Stomach (tissue), 9 donors: ENCODE results near the gene FREM3. TPM values are rescaled to one million over a fixed set of nuclear protein-coding genes. Genes with fewer than 3 reads are reported as not detected.
A peak's percentile ranks its signal among the peaks of the same experiment; 100 is the strongest.
"Not testable (repeated sequence)": the region's sequence is repeated elsewhere in the genome, so short reads cannot be mapped to it uniquely, and the experiment has no call there.

Experiments used
- DNase-seq, 2 donors: peaks; one replicate each; pipeline versions ENCODE4 v3.0.0 to v3.0.0-alpha.2; 2013 to 2019
- H3K27ac ChIP-seq, 5 donors: fragments of 200-600 bp in 4 of 5; sonication (generic) in 4 of 5; one replicate each; pipeline ENCODE4 v1.5.1; 2013 to 2019; ENCODE audit warnings: mild to moderate bottlenecking in 1 of 5, moderate library complexity in 1 of 5
- H3K27me3 ChIP-seq, 3 donors: fragments of 200-600 bp; sonication (generic); one replicate each; pipeline ENCODE4 v1.5.1; 2017 to 2019; ENCODE audit warnings: mixed run types in 1 of 3
- H3K36me3 ChIP-seq, 4 donors: fragments of 200-600 bp; sonication (generic); 1 replicate in 3 of 4; 2 replicates in 1 of 4; pipeline ENCODE4 v1.5.1; 2016 to 2019
- H3K4me1 ChIP-seq, 4 donors: fragments of 200-600 bp; sonication (generic); one replicate each; pipeline ENCODE4 v1.5.1; 2016 to 2019
- H3K4me3 ChIP-seq, 4 donors: fragments of 200-600 bp; sonication (generic) in 3 of 4; one replicate each; pipeline ENCODE4 v1.5.1; 2016 to 2019; ENCODE audit warnings: mild to moderate bottlenecking in 1 of 4
- H3K9me3 ChIP-seq, 4 donors: fragments of 200-600 bp; sonication (generic); one replicate each; pipeline ENCODE4 v1.5.1; 2016 to 2019
- EP300 ChIP-seq: sonication (generic); formaldehyde crosslinking; IDR thresholded peaks from one replicate; pipeline ENCODE4 v1.6.1; 2017; ENCODE audit warnings: antibody characterized with exemption
- POLR2A ChIP-seq, 4 donors: fragments of 450-650 bp; IDR thresholded peaks; one replicate each; pipeline ENCODE4 v1.6.1; 2016; ENCODE audit warnings: antibody characterized with exemption in 4 of 4, control low read depth in 2 of 4, mild to moderate bottlenecking in 1 of 4, moderate library complexity in 1 of 4
- POLR2AphosphoS5 ChIP-seq, 3 donors: sonication (generic); formaldehyde crosslinking; IDR thresholded peaks; one replicate each; pipeline ENCODE4 v1.6.1; 2016; ENCODE audit warnings: antibody characterized with exemption in 3 of 3
- WGBS, 5 donors: extraction: QIAGEN DNeasy Blood & Tissue Kit in 3 of 5; methylation state at CpG; one replicate each; pipeline versions ENCODE4 v1.1.5 to v1.1.7; 2013 to 2018; 5-methylcytosine and 5-hydroxymethylcytosine counted together
- intact Hi-C: fragments of 100-400 bp; cut with DNase I; formaldehyde crosslinking; loops from one replicate; pipeline ENCODE4 v1.15.1; 2023; ENCODE audit warnings: low total_unique reads
- polyA plus RNA-seq, 3 donors: library from polyadenylated mRNA; stranded (reverse); fragments of 200-250 nt; gene quantifications; one replicate each; pipeline ENCODE4 v1.2.3, GENCODE V29; 2013
- total RNA-seq, 5 donors: library from RNA; depleted of rRNA; stranded (reverse); fragments of >200 nt; gene quantifications; one replicate each; pipeline versions ENCODE4 v1.1.0 to v1.2.3, GENCODE V29; 2014 to 2016
- TF ChIP-seq, protein P1 (sequence below), 7 experiments: fragments of 450-650 bp in 4 of 7; fragments of 200-600 bp in 3 of 7; sonication (generic) in 3 of 7; IDR thresholded peaks; one replicate each; pipeline ENCODE4 v1.5.1; 2016 to 2019; ENCODE audit warnings: antibody characterized with exemption in 7 of 7, control low read depth in 2 of 7, mild to moderate bottlenecking in 1 of 7
- donor health status: healthy with polysubstance abuse.
- donor health status: Bipolar disorder and iron deficiency.
- donor health status: healthy.

The FREM3 gene
- total and polyA plus RNA-seq, 8 donors, result 0.03 to 0.18 TPM; not detected in 6

- Histone ChIP-seq H3K36me3 (no peaks in the 10 kb centered on the region), H3K4me1 (no peaks in the 10 kb centered on the region), H3K9me3 (peaks cover 0 to 9% (median 0%) of the 10 kb centered on the region in 4 donors), H3K27ac (no peak overlapping the region), H3K4me3 (no peak overlapping the region), H3K27me3 (no peaks in the 10 kb centered on the region)
- no peak for DNase-seq
- intact Hi-C loops, result no loop called here
- TF ChIP-seq, protein P1, sequence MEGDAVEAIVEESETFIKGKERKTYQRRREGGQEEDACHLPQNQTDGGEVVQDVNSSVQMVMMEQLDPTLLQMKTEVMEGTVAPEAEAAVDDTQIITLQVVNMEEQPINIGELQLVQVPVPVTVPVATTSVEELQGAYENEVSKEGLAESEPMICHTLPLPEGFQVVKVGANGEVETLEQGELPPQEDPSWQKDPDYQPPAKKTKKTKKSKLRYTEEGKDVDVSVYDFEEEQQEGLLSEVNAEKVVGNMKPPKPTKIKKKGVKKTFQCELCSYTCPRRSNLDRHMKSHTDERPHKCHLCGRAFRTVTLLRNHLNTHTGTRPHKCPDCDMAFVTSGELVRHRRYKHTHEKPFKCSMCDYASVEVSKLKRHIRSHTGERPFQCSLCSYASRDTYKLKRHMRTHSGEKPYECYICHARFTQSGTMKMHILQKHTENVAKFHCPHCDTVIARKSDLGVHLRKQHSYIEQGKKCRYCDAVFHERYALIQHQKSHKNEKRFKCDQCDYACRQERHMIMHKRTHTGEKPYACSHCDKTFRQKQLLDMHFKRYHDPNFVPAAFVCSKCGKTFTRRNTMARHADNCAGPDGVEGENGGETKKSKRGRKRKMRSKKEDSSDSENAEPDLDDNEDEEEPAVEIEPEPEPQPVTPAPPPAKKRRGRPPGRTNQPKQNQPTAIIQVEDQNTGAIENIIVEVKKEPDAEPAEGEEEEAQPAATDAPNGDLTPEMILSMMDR (IDR thresholded peaks at IDR 0.05), result no peak
- TF ChIP-seq POLR2A (IDR thresholded peaks at IDR 0.05) (no peak), POLR2AphosphoS5 (IDR thresholded peaks at IDR 0.05) (no peak), EP300 (no peak)
- WGBS, 5 donors, result 78 to 90% (median 85%) methylated on average over 2 of the region's 2 CpGs
Measured at GRCh38 chr4:143679434-143679833, 21.0 kb downstream of the FREM3 start.

DNA sequence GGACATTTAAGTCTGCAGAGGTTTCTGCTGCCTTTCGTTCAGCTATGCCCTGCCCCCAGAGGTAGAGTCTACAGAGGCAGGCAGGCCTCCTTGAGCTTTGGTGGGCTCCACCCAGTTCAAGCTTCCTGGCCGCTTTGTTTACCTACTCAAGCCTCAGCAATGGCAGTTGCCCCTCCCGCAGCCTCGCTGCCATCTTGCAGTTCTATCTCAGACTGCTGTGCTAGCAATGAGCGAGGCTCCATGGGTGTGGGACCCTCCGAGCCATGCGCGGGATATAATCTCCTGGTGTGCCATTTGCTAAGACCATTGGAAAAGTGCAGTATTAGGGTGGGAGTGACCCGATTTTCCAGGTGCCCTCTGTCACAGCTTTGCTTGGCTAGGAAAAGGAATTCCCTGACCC lies 26.8 kb downstream of the FREM3 start:
- H3K4me3 ChIP-seq, DNase-seq, H3K4me1 ChIP-seq, H3K9me3 ChIP-seq, H3K27me3 ChIP-seq, intact Hi-C loops, H3K36me3 ChIP-seq, H3K27ac ChIP-seq: not testable (repeated sequence)
- 92 to 98% (median 95%) methylated on average over 9 of the region's 9 CpGs for WGBS, 5 donors

- TF ChIP-seq POLR2A (IDR thresholded peaks at IDR 0.05) (no peak), EP300 (no peak), POLR2AphosphoS5 (IDR thresholded peaks at IDR 0.05) (no peak)
- TF ChIP-seq, protein P1 (IDR thresholded peaks at IDR 0.05), result no peak
- Histone ChIP-seq H3K36me3 (no peaks in the 10 kb centered on the region), H3K9me3 (peaks cover 0 to 8% (median 3%) of the 10 kb centered on the region in 4 donors), H3K4me3 (no peak overlapping the region), H3K4me1 (peaks cover 0 to 30% (median 3%) of the 10 kb centered on the region in 4 donors), H3K27me3 (no peaks in the 10 kb centered on the region), H3K27ac (no peak overlapping the region)
- WGBS, 5 donors, result 88 to 96% (median 93%) methylated on average over 9 of the region's 9 CpGs
- intact Hi-C loops, result no loop called here
- DNase-seq, result no peak
Measured at GRCh38 chr4:143668930-143669552, 31.4 kb downstream of the FREM3 start.

- TF ChIP-seq, protein P1 (IDR thresholded peaks at IDR 0.05), result no peak
- TF ChIP-seq EP300, result no peak
- TF ChIP-seq POLR2A (IDR thresholded peaks at IDR 0.05), result no peak
- TF ChIP-seq POLR2AphosphoS5 (IDR thresholded peaks at IDR 0.05), result peak in 1 of 3 donors; percentile 22
Measured at GRCh38 chr4:143667461-143667860, 33.0 kb downstream of the FREM3 start.

DNA sequence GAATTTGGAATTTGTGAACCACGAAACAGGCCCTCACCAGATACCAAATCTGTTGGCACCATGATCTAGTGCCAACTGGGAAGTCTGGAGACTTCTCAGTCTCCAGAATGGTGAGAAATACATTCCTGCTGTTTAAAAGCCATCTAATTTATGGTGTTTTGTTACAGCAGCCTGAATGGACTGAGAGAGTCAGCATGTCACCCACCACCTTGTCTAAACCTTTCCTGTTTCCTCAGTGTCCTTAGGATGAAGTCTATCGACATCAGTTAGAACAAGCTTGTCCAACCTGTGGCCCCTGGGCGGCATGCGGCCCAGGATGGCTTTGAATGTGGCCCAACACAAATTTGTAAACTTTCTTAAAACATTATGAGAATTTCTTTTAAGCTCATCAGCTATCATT lies 42.1 kb downstream of the FREM3 start:
- TF ChIP-seq EP300 (no peak), POLR2A (IDR thresholded peaks at IDR 0.05) (no peak), POLR2AphosphoS5 (IDR thresholded peaks at IDR 0.05) (no peak)
- TF ChIP-seq, protein P1 (IDR thresholded peaks at IDR 0.05), result no peak
- H3K9me3 ChIP-seq, result no peaks in the 10 kb centered on the region
- H3K27ac ChIP-seq, result no peak overlapping the region
- H3K36me3 ChIP-seq, result no peaks in the 10 kb centered on the region
- 89 to 94% (median 93%) methylated on average over 4 of the region's 4 CpGs for WGBS, 5 donors
- H3K4me1 ChIP-seq, result no peaks in the 10 kb centered on the region
- H3K27me3 ChIP-seq, result no peaks in the 10 kb centered on the region
- no peak overlapping the region for H3K4me3 ChIP-seq
- intact Hi-C loops, result no loop called here
- no peak for DNase-seq

More at GRCh38 chr4:143667461-143667860, 33.0 kb downstream of the FREM3 start:
- H3K27ac ChIP-seq, result peak overlapping the region in 1 of 5 donors; percentile 49
- H3K4me1 ChIP-seq, result peaks cover 0 to 30% (median 3%) of the 10 kb centered on the region in 4 donors
- no peaks in the 10 kb centered on the region for H3K36me3 ChIP-seq
- H3K9me3 ChIP-seq, result no peaks in the 10 kb centered on the region
- H3K4me3 ChIP-seq, result no peak overlapping the region
- intact Hi-C loops, result no loop called here
- DNase-seq, result peak; percentile 39 to 78
- no peaks in the 10 kb centered on the region for H3K27me3 ChIP-seq
- WGBS, 5 donors, result 6 to 34% (median 8%) methylated on average over 4 of the region's 4 CpGs
